ENCODE data around the gene GSK3A.
A peak's percentile ranks its signal among the peaks of the same experiment; 100 is the strongest.

Gene GSK3A

GRCh38 chr19:42242512-42243409 lies at the start of gene GSK3A:
GSK3A (minus strand) TSS chr19:42242602; CDS start chr19:42242465, 137 bp downstream.
- Mint-ChIP-seq H3K4me1 (ENCODE audit: low read depth) (peaks cover 47% of the 10 kb centered on the region), H3K27me3 (ENCODE audit: low read depth) (no peaks in the 10 kb centered on the region), H3K4me3 (peak within 1 kb of the TSS; percentile 91), H3K36me3 (ENCODE audit: low read depth) (peaks cover 10% of the 10 kb centered on the region), H3K9me3 (no peaks in the 10 kb centered on the region), H3K27ac (peak within 1 kb of the TSS; percentile 93)

- no peaks in the 10 kb centered on the region for H3K9me3 Mint-ChIP-seq
- no peaks in the 10 kb centered on the region for H3K27me3 Mint-ChIP-seq (ENCODE audit: low read depth)
- H3K4me1 Mint-ChIP-seq (ENCODE audit: low read depth), result peaks cover 8% of the 10 kb centered on the region
- H3K4me3 Mint-ChIP-seq, result no peak overlapping the region
- peaks cover 26% of the 10 kb centered on the region for H3K36me3 Mint-ChIP-seq (ENCODE audit: low read depth)
- no peak overlapping the region for H3K27ac Mint-ChIP-seq
Measured at GRCh38 chr19:42291435-42291810, 49.0 kb upstream of the GSK3A start.

GRCh38 chr19:42290523-42291434 lies 48.4 kb upstream of the GSK3A start:
- Mint-ChIP-seq H3K4me1 (ENCODE audit: low read depth) (peaks cover 10% of the 10 kb centered on the region), H3K27me3 (ENCODE audit: low read depth) (no peaks in the 10 kb centered on the region), H3K27ac (no peak overlapping the region), H3K9me3 (no peaks in the 10 kb centered on the region), H3K36me3 (ENCODE audit: low read depth) (peaks cover 24% of the 10 kb centered on the region), H3K4me3 (no peak overlapping the region)

GRCh38 chr19:42290136-42290522 lies 47.7 kb upstream of the GSK3A start:
- peaks cover 22% of the 10 kb centered on the region for H3K36me3 Mint-ChIP-seq (ENCODE audit: low read depth)
- H3K27ac Mint-ChIP-seq, result no peak overlapping the region

GRCh38 chr19:42289556-42290041 lies 47.2 kb upstream of the GSK3A start:
- no peaks in the 10 kb centered on the region for H3K27me3 Mint-ChIP-seq (ENCODE audit: low read depth)
- H3K36me3 Mint-ChIP-seq (ENCODE audit: low read depth), result peaks cover 24% of the 10 kb centered on the region
- no peaks in the 10 kb centered on the region for H3K9me3 Mint-ChIP-seq
- no peak overlapping the region for H3K27ac Mint-ChIP-seq
- H3K4me1 Mint-ChIP-seq (ENCODE audit: low read depth), result peaks cover 19% of the 10 kb centered on the region
- no peak overlapping the region for H3K4me3 Mint-ChIP-seq

More at GRCh38 chr19:42290136-42290522, 47.7 kb upstream of the GSK3A start:
- Mint-ChIP-seq H3K27me3 (ENCODE audit: low read depth) (no peaks in the 10 kb centered on the region), H3K4me3 (no peak overlapping the region), H3K9me3 (no peaks in the 10 kb centered on the region), H3K4me1 (ENCODE audit: low read depth) (peaks cover 14% of the 10 kb centered on the region)

DNA sequence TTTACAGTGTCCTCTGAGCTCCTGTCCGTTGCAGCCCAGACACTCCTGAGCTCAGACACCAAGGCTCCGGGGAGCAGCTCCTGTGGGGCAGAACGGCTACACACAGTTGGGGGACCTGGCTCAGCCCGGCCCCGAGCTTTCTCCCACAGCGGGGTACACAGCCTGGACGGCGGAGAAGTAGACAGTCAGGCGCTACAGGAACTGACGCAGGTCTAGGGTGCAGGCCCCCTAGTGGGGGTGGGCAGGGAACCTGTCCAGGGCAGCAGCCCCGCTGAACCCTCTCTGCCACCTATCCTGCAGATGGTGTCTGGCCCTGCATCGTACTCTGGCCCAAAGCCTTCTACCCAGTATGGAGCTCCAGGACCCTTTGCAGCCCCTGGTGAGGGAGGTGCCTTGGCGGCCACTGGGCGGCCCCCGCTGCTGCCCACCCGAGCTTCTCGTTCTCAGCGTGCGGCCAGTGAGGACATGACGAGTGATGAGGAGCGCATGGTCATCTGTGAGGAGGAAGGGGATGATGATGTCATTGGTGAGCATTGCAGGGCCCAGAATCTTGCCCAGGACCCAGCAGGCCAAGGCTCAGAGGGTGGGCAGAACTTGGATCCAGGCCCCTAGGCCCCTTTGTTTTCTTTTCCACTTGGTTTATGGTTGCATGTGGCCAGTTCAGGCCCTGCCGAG lies 46.6 kb upstream of the GSK3A start:
- no peak overlapping the region for H3K4me3 Mint-ChIP-seq
- no peak overlapping the region for H3K27ac Mint-ChIP-seq
- no peaks in the 10 kb centered on the region for H3K9me3 Mint-ChIP-seq
- no peaks in the 10 kb centered on the region for H3K27me3 Mint-ChIP-seq (ENCODE audit: low read depth)
- H3K36me3 Mint-ChIP-seq (ENCODE audit: low read depth), result peaks cover 22% of the 10 kb centered on the region
- H3K4me1 Mint-ChIP-seq (ENCODE audit: low read depth), result peaks cover 19% of the 10 kb centered on the region

DNA sequence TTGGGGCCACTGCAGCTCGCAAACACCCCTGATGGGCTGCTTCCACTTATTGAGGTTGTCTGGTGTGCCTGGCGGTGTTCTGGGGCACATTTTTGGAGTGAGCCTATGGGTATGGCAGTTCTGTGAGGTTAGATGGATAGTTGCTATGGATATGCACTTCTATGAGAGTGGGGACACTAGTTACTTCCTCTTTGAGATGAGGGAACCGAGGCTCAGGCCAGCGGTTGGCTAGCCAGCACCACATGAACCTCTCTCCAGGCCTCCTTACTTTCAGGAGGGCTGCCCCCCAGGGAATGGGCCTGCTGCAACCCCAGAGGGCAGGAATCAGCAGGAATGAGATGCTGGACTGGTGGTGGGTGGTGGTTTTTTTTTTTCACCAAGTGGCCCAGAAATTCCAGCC lies 46.0 kb upstream of the GSK3A start:
- no peak overlapping the region for H3K4me3 Mint-ChIP-seq
- no peak overlapping the region for H3K27ac Mint-ChIP-seq
- H3K36me3 Mint-ChIP-seq (ENCODE audit: low read depth), result peaks cover 17% of the 10 kb centered on the region
- no peaks in the 10 kb centered on the region for H3K27me3 Mint-ChIP-seq (ENCODE audit: low read depth)
- H3K9me3 Mint-ChIP-seq, result no peaks in the 10 kb centered on the region
- peaks cover 19% of the 10 kb centered on the region for H3K4me1 Mint-ChIP-seq (ENCODE audit: low read depth)

DNA sequence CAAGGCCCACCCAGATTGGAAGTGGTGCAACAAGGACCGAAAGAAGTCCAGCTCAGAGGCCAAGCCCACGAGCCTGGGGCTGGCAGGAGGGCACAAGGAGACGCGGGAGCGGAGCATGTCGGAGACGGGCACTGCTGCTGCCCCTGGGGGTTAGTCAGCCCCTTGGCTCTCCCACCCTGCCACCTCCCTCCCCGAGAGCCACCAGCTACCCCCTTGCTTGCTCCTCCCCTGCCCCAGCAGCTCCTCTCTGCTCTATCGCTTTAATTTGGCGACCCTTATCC lies 45.4 kb upstream of the GSK3A start:
- Mint-ChIP-seq H3K9me3 (no peaks in the 10 kb centered on the region), H3K4me3 (no peak overlapping the region), H3K36me3 (ENCODE audit: low read depth) (peaks cover 14% of the 10 kb centered on the region), H3K27ac (no peak overlapping the region), H3K4me1 (ENCODE audit: low read depth) (peaks cover 19% of the 10 kb centered on the region), H3K27me3 (ENCODE audit: low read depth) (no peaks in the 10 kb centered on the region)

- Mint-ChIP-seq H3K27me3 (ENCODE audit: low read depth) (no peaks in the 10 kb centered on the region), H3K36me3 (ENCODE audit: low read depth) (peaks cover 14% of the 10 kb centered on the region), H3K4me1 (ENCODE audit: low read depth) (peaks cover 22% of the 10 kb centered on the region), H3K27ac (no peak overlapping the region), H3K4me3 (no peak overlapping the region), H3K9me3 (no peaks in the 10 kb centered on the region)
Measured at GRCh38 chr19:42287017-42287826, 44.8 kb upstream of the GSK3A start.

GRCh38 chr19:42286349-42287016 lies 44.1 kb upstream of the GSK3A start:
- Mint-ChIP-seq H3K36me3 (ENCODE audit: low read depth) (peaks cover 10% of the 10 kb centered on the region), H3K4me1 (ENCODE audit: low read depth) (peaks cover 24% of the 10 kb centered on the region), H3K27me3 (ENCODE audit: low read depth) (no peaks in the 10 kb centered on the region), H3K27ac (peak overlapping the region; percentile 56), H3K9me3 (no peaks in the 10 kb centered on the region), H3K4me3 (no peak overlapping the region)

GRCh38 chr19:42285988-42286348 lies 43.6 kb upstream of the GSK3A start:
- Mint-ChIP-seq H3K36me3 (ENCODE audit: low read depth) (peaks cover 10% of the 10 kb centered on the region), H3K4me3 (peak overlapping the region; percentile 99), H3K4me1 (ENCODE audit: low read depth) (peaks cover 24% of the 10 kb centered on the region), H3K9me3 (no peaks in the 10 kb centered on the region), H3K27me3 (ENCODE audit: low read depth) (no peaks in the 10 kb centered on the region), H3K27ac (peak overlapping the region; percentile 56)

- Mint-ChIP-seq H3K27me3 (ENCODE audit: low read depth) (no peaks in the 10 kb centered on the region), H3K4me1 (ENCODE audit: low read depth) (peaks cover 24% of the 10 kb centered on the region), H3K36me3 (ENCODE audit: low read depth) (peaks cover 10% of the 10 kb centered on the region), H3K9me3 (no peaks in the 10 kb centered on the region), H3K4me3 (peak overlapping the region; percentile 99), H3K27ac (peak overlapping the region; percentile 97)
Measured at GRCh38 chr19:42285541-42285941, 43.1 kb upstream of the GSK3A start.

DNA sequence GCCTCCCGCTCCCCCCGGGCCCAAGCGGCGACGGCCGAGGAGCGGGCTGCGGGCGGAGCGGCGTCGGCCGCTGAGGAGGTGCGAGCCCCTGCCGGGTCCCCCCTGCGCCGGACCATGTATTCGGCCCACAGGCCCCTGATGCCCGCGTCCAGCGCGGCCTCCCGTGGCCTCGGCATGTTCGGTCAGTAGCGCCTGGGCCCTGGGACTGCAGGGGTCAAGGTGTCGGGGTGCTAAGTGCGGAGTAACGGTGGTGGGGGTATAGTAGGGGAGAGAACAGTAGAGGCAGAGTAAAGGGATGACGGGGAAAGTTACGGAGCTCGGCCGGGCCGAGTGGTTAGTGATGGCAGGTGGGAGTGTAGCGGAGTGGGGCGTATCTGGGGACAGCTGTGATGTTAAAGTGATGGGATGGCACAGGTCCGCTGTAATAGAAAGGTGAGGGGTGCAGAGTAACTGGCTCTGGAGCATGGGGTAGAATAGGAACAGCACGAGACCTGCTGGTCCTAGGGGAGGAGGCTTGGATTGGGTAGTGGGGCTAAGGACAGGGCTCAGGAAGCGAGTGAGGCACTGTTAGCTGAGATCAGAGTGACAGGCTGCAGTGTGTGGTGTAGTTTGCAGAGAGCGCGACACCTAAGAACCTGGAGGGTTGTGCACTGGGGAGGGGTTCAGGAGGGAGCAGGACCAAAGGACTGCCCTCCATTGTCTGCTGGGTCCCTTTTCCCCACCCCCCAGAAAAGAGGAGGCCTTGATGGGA lies 42.4 kb upstream of the GSK3A start:
- peak overlapping the region; percentile 99 for H3K4me3 Mint-ChIP-seq
- H3K36me3 Mint-ChIP-seq (ENCODE audit: low read depth), result peaks cover 10% of the 10 kb centered on the region
- peak overlapping the region; percentile 97 for H3K27ac Mint-ChIP-seq
- H3K4me1 Mint-ChIP-seq (ENCODE audit: low read depth), result peaks cover 24% of the 10 kb centered on the region
- no peaks in the 10 kb centered on the region for H3K27me3 Mint-ChIP-seq (ENCODE audit: low read depth)
- H3K9me3 Mint-ChIP-seq, result no peaks in the 10 kb centered on the region
